Panc1 (cell line): ENCODE measurements around the gene MELK. TPM values are rescaled to one million over a fixed set of nuclear protein-coding genes. Genes with fewer than 3 reads are reported as not detected.

Experiments
- ATAC-seq: fragments of 200-7000 bp; cut with Tn5 transposase; 2 replicates; pipeline ENCODE4 v1.9.1; 2020; ENCODE audit warnings: mild to moderate bottlenecking, moderate library complexity
- BruUV-seq: library from RNA; stranded (reverse); fragments of 400-500 nt; replicated peaks from 2 replicates; lab custom pipeline; 2021; lab: Mats Ljungman, UMichigan
- CTCF ChIA-PET: fragments of 300-600 bp; sonication (Branson Sonifier 250); formaldehyde crosslinking; loops from one replicate; lab custom pipeline; 2022; ENCODE audit warnings: antibody characterized with exemption; lab: Charles Lee
- POLR2A ChIA-PET: fragments of 300-600 bp; sonication (Branson Sonifier 250); formaldehyde crosslinking; loops from one replicate; lab custom pipeline; 2022; ENCODE audit warnings: antibody characterized with exemption; lab: Charles Lee
- DNase-seq: peaks from one replicate; pipeline ENCODE4 v3.0.0-alpha.2; 2010; ENCODE audit warnings: low read depth, low spot score
- H3K27ac ChIP-seq: 2 replicates; pipeline ENCODE4 v1.5.1; 2011; ENCODE audit warnings: mild to moderate bottlenecking, low read length, inconsistent platforms
- H3K27me3 ChIP-seq: fragments of 200-500 bp; sonication (Bioruptor generic); 2 replicates; pipeline ENCODE4 v1.6.0; 2014; ENCODE audit warnings: low read length, inconsistent platforms; ENCODE audit not compliant: control insufficient read depth, insufficient read depth
- H3K36me3 ChIP-seq: fragments of 200-500 bp; sonication (Bioruptor generic); 2 replicates; pipeline ENCODE4 v1.5.1; 2014; ENCODE audit warnings: inconsistent platforms, mild to moderate bottlenecking, low read length, moderate library complexity; ENCODE audit not compliant: control insufficient read depth, insufficient read depth
- H3K4me1 ChIP-seq: 2 replicates; pipeline ENCODE4 v1.5.1; 2011; ENCODE audit warnings: inconsistent platforms, mild to moderate bottlenecking, low read length, moderate library complexity; ENCODE audit not compliant: control insufficient read depth, insufficient read depth
- H3K4me3 ChIP-seq, 2 experiments: 2 replicates each; pipeline ENCODE4 v1.5.1; 2011 to 2012; ENCODE audit warnings: low read depth in 2 of 2, low read length in 2 of 2, mild to moderate bottlenecking in 2 of 2, inconsistent platforms in 1 of 2, moderate library complexity in 1 of 2
- H3K9me3 ChIP-seq: fragments of 200-500 bp; sonication (Bioruptor generic); 2 replicates; pipeline ENCODE4 v1.5.1; 2014; ENCODE audit warnings: low read depth, mild to moderate bottlenecking, inconsistent platforms, low read length, moderate library complexity; ENCODE audit not compliant: control insufficient read depth, insufficient read depth
- CTCF ChIP-seq: fragments of 450-650 bp; IDR thresholded peaks from 2 replicates; pipeline ENCODE4 v1.5.1; 2017; ENCODE audit warnings: mild to moderate bottlenecking
- POLR2AphosphoS5 ChIP-seq: IDR thresholded peaks from 2 replicates; pipeline ENCODE4 v1.6.1; 2012; ENCODE audit warnings: mild to moderate bottlenecking, low read depth, low read length, moderate library complexity
- REST ChIP-seq, 2 experiments: IDR thresholded peaks; 2 replicates each; pipeline ENCODE4 v1.6.1; 2011 to 2012; ENCODE audit warnings: low read depth in 2 of 2, control low read depth in 1 of 2, low read length in 1 of 2, mild to moderate bottlenecking in 1 of 2, moderate library complexity in 1 of 2; ENCODE audit not compliant: insufficient read depth in 1 of 2
- SIN3A ChIP-seq: IDR thresholded peaks from 2 replicates; pipeline ENCODE4 v1.6.1; 2012; ENCODE audit warnings: low read depth, mild to moderate bottlenecking, low read length, moderate library complexity, borderline replicate concordance; ENCODE audit not compliant: insufficient read depth
- TCF7L2 ChIP-seq: IDR thresholded peaks from 2 replicates; pipeline ENCODE4 v1.6.1; 2011; ENCODE audit warnings: mild to moderate bottlenecking, low read depth, low read length, inconsistent platforms
- in situ Hi-C: cut with HindIII; loops from 2 replicates; pipeline ENCODE4 v1.10.0; 2016; ENCODE audit warnings: low sequenced_read_pairs, low pct_unique_long_range_greater_than_20kb
- intact Hi-C: fragments of 100-400 bp; cut with micrococcal nuclease; formaldehyde crosslinking; loops from one replicate; pipeline ENCODE4 v1.10.0; 2022; ENCODE audit not compliant: unreplicated experiment
- total RNA-seq: library from RNA; stranded (reverse); gene quantifications from one replicate; pipeline ENCODE4 v1.2.1, GENCODE V29; 2021; ENCODE audit not compliant: unreplicated experiment

The MELK gene
- total RNA-seq, 1 experiment from 2014 or later, result 112 TPM

- Histone ChIP-seq H3K4me3 (no peak overlapping the region), H3K27me3 (no peaks in the 10 kb centered on the region), H3K27ac (peak overlapping the region; percentile 9; the same call in 1 of the 2 replicates), H3K9me3 (no peaks in the 10 kb centered on the region), H3K36me3 (peaks cover 7% of the 10 kb centered on the region; the same call in 1 of the 2 replicates), H3K4me1 (peaks cover 8% of the 10 kb centered on the region)
- TF ChIP-seq SIN3A, result no peak
- TF ChIP-seq TCF7L2, result no peak
- 0 out of 2 replicates have a peak, but pooled peaks have one; percentile 3 for TF ChIP-seq POLR2AphosphoS5
- BruUV-seq, result no TSS peak
- intact Hi-C loops (no loop called here), in situ Hi-C loops (no loop called here)
- ChIA-PET CTCF (no interaction called here), POLR2A (interaction anchor here (0.6 to 1.5 kb wide), 2 partner anchors 14 to 47 kb away, joined by 3 to 4 read pairs; no protein-coding TSS in a partner anchor)
- ATAC-seq (peak; percentile 87), DNase-seq (no peak)
Measured at GRCh38 chr9:36625006-36625615, 52.4 kb downstream of the MELK start.

- Histone ChIP-seq H3K27me3 (no peaks in the 10 kb centered on the region), H3K36me3 (peaks cover 19% of the 10 kb centered on the region; the same call in 1 of the 2 replicates), H3K4me1 (no peaks in the 10 kb centered on the region), H3K4me3 (no peak overlapping the region), H3K27ac (no peak overlapping the region), H3K9me3 (no peaks in the 10 kb centered on the region)
- in situ Hi-C loops, result no loop called here
- ChIA-PET CTCF (interaction anchor here (0.5 to 1.9 kb wide), 7 partner anchors 13 to 200 kb away, joined by 3 to 24 read pairs (median 6); no protein-coding TSS in a partner anchor), POLR2A (no interaction called here)
- ATAC-seq (peak; percentile 68; the same call in 1 of the 2 replicates), DNase-seq (no peak)
- BruUV-seq, result no TSS peak
- intact Hi-C loops, result loop anchor here (1.0 kb wide), 1 partner anchor 96 kb away; no protein-coding TSS in a partner anchor
- TF ChIP-seq CTCF (no peak), REST (IDR thresholded peaks at IDR 0.05; ENCODE audit: insufficient read depth in 1 of 2, low read depth in 2 of 2, low read length in 1 of 2) (no peak), SIN3A (no peak), TCF7L2 (no peak), POLR2AphosphoS5 (no peak)
Measured at GRCh38 chr9:36632892-36633291, 60.2 kb downstream of the MELK start.
